ENCODE data around the gene PRCC.

Gene PRCC

DNA sequence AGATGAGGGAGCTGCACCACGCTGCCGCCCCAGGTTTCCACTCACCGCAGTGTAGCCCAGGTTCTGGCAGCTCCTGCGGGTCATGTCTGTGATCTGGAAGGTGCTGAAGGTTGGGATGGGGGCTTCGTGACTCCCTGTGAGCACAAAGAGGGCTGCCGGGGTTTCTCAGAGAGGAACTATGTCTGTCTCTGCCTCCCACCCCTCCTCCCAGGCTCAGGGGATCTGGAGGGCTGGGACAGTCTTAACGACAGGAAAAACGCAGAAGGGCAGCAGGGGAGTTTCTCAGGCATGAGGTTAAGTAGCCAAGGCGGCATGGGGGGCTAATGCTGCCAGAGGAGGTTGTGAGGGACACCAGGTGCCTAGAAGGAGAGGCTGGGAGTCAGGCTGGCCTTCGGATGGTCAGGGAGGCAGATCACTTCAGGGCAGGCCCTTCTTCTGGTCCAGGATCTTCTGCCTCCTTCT is 48.7 kb downstream of the PRCC start:
- peak; percentile 17 for DNase-seq

DNA sequence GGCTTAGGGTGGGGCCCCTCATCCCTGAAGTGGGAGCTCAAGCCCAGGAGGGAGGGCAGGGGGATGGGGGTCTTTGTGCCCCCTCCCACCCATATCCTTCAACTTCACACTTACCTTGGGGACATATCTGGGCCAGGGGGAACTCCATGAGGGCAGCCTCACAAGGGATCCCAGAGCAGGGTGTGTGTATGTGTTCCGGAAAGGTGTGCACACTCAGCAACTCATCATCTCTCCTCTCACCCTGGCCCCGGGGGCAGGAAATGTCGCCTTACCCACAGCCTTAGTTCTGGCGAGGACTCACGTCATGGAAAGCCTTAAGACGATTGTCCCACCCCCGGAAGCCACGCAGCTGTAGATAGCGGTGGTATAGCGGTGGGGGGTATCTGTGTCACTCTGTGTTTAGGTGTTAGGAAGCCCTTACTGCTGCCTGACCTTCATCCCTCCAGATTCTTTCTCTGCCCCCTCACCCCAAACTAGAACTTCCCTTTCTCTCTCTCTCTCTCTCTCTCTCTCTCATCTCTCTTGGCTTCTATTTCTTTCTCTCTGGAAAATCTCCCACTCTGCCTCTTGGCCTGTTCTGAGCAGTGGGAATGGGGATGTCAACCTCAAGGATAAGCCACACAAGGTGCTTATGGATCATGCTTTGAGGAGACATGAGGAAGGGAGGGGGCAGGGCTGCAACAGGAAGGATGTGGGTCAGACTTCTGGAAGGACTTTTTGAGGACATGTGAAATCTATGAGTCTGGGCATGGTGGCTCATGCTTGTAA is 49.4 kb downstream of the PRCC start, which contains the start of gene SH2D2A:
Gene SH2D2A (minus strand): TSS at position 288 of the 768 bp plus-strand sequence. CDS start 140 bp downstream, at position 148.
- peak; percentile 46 for DNase-seq

DNA sequence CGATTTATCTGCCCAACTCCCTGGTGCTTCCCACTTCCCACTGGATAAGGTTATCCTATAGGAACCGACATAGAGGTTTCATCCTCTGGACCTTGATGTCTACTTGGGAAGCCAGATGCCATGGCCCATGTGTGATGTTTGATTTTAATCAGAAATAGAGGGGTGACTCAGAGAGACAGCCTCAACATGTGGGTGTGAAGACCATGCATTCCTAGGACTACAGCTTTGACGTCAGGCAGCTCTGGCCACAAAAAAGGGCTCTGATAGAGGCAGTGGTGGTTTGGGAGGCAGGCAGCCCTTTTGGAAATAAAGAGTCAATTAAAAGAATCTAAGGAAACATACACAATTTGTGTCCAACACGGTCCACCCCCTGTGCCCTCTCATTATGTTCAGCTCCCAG is 54.5 kb downstream of the PRCC start:
- DNase-seq = no peak

DNA sequence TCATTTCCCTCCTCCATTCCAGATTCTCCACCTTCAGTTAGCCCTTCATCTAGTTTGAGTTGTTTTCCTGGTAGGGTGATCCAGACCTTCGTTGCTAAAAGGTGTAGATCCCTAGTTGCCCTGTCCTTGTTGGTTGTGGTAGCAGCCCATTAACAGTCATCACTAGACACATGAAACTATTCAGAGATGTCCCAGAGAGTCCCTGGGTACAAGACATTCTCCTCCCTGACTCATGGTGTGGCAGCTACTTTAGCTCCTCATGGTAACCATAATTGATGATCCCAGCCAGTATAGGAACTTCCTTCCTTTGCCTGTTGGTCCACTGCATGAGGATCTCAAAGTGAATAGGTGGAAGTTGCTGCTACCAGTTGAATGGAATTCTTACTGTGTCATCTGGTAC is 55.3 kb downstream of the PRCC start:
- no peak for DNase-seq

DNA sequence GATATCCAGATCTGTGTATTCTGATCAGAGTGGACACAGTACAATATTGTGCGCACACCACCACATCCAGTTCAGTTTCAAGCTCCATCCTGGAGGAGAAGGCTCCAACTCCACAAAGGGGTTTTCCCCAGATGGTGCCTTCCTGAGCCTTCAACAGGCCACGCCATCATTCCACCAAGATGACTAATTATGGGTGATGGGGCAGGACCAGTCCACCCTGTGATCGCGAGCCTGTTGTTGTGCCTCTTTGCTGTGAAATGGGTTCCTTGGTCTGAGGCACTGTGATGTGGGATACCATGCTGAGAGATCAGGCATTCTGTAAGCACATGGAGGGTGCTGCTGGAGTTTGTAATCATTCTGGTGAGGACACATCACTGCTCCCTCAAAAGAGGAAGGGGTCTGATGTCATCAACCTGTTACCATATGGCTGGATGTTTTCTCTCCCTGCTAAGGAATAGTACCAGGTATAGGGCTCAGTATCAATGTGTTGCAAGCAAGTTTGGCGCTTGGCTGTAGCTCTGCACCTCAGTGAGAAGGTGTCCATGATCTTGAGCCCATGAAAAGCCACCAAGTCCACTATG is 56.0 kb downstream of the PRCC start:
- DNase-seq = no peak

DNA sequence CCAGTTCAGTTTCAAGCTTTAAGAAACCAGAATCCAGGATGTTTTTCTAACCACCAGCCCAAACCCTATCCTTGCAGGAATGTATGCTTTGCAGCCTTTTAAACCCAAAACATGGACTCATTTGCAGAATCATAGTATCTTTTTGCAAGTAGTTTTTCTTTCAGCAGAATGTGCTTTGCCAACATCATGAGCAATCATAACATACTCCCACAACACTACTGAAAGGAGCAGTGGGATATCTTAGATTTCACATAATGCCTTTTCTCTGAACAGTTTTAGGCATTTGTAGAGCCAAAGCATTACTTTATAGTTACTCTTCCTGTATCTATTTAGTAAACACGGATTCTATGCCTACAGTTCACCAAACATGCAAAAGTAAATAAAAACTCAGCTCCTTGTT is 59.3 kb downstream of the PRCC start:
- DNase-seq = no peak

DNA sequence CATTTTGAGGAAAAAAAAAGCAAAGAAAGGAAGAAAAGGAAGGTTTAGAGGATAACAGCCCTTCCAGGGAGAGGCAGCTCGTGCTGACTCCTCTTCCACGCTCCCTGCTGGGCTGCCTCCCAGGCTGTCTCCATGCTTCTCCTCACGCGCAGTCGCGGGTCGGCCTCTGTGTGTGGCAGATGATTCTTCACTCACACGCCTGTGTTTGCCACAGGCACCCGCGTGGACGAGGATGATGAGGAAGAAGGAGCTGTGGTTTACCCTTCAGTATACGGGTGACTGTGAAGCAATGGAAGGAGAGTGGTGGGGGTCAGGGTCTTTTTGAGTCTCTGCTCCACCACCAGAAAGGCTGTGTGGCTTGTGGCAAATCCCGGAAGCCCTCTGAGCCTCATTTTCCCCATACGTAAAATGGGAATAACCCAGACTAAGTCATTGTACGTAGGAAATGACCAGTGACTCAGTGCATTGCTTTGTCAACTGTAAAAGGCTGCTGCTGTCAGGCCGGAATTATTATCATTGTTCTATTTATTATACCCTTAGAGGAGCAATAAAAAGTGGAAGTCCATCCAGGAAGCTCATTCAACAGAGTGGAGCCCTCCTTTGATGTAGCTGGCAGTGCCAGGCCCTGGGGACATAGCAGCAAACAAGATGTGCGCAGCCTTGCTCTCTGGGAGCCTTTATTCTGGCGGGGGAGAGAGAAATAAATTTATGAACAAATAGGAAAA is 61.2 kb downstream of the PRCC start:
- DNase-seq = no peak

DNA sequence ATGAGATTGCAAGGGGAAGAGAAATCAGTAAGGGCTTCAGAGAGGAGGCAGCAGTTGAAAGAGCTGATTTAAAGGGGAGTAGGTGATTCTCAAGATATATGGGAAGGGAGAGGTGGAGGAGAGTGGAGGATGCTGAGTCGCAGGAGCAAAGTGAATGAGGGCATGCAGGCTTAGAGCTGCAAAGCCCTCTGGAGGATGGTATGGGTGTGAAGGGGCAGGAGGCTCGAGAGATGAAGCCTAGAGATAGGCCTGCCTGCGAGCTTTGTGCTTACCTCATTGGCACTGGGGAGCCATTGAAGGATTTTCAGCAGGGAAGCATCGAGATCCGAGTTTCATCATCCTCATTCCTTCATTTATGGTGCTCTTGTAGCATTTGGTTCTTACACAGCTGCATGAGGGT is 65.1 kb downstream of the PRCC start:
- DNase-seq = no peak

DNA sequence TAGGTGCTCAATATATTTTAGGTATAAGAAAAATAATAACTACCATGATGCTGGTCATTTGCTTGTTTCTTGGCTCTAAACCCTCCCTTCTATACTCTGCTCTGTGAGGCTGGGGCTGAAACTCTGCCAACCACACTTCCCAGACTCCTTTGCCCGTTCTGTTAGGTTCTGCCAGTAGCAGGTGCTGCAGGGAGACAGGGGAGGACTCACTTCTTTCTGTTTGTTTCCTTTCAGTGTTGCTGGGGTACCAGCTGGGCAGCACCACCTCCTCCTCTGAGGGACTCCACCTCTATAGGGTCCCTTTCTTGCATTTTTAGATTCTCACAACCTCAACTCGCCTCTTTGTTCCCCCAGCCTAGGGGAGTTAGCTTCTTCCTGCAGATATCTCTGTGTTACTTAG is 66.3 kb downstream of the PRCC start:
- peak; percentile 23 for DNase-seq

DNA sequence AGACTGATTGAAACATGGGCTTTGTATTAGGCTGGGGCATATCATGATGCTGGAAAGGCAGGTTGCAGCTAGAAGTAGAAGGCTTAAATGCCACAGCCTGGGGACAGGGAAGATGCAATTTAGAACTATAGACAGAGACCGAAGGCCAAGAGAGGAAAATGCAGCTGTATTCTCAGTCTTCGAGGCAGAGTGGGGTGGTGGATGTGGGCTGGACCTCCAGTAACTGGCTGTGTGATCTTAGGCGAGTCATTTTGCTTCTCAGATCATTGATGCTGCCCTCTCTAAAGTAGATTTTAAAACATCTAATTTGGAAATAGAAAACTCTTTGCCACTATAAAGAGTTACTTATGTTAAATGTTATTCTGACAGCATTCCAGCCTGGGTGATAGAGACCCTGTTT is 67.0 kb downstream of the PRCC start:
- DNase-seq = no peak

DNA sequence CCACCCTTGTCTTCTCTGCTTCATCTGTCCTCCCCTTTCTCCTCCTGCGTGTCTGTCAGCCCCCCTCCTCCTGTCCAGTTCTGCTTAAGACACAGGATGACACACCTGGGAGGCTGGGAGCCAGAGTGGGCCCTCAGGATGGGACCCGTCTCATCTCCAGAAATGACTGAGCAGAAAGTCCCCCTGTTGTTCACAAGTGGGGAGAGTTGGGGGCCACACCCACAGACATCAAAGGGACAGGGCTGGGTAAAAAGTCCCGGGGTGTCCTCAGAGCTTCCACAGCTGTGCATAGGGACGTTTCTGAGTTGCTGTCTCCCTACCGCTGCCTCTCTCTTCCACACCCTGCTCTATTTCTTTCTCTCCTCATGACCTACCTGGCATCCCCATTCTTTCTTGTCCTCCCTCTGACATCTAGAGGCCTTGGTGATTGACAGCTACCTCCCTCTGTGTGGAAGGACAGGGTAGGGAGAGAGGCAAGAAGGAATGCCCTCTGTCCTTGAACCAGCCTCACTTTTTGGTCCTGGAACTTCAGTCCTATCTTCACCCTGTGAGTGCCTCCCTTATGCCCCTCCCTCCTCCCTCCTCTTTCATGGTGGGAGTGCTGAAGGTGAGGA is 68.8 kb downstream of the PRCC start:
- DNase-seq = no peak

DNA sequence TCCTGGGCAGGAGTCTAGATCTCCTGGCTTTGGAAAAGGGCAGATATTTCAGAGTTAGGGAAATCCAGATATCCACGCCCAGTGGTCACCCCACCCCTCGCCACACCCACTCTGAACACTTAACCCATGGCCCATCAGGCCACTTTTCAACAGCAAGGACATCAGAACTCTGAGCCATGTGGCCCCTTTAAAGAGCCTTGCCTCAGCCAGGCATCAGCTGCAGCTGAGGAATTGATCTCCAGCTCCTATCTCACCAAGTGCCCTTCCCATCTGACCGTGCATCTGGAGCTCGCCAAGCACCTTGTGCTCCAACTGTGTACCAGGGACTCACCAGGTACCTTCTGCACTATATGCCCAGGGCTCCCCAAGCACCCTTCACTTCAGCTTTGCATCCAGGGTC is 69.6 kb downstream of the PRCC start:
- no peak for DNase-seq

DNA sequence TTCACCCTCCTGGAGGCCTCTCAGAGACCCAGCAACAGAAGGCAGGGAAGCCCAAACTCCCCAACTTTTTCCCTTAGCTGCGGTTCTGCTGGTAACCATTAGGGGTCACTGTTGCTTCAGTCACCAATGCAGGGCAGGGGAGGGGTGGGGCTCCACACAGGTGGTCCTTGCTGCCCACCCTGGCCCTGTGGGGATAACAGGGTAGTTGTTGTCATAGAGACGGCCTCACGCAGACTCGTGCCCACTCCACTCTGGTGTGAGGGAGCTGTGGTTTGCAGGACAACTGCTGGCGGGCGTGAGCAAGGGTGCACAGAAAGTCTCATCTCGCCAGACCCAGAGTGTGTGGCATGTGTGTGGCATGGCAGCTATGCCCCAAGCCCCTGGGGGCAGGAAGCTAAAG is 71.6 kb downstream of the PRCC start:
- no peak for DNase-seq

DNA sequence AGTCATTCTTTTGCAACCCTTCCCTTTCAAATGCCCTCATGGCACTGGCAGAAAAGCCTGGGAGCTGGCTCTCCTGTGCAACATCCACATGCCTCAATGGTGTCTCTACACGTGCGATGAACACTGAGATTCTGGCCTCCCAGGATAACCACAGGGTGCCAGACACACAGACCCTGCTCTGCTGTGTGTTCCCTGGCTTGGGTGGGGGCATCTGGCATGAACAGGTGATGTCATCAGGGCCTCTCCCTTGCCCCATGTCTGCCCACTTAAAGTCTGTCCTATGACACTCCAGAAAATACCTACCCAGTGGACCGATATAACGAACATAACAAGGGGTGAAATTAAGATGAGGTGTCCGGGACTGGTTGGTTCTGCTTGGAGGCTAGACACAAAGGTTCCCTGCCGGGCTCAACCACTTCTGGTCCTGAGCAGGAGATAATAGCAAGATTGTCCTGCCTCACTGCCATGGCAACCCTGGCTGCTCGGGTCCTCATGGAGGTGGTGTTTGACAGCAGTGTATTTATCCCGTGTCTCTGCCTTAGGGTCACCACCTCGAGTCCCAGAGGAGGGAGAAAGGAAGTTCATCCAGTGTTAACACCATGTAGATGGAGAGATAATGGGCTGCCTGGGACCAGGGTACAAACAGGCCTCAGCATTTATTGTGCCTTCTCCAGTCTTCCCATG is 72.2 kb downstream of the PRCC start:
- no peak for DNase-seq

DNA sequence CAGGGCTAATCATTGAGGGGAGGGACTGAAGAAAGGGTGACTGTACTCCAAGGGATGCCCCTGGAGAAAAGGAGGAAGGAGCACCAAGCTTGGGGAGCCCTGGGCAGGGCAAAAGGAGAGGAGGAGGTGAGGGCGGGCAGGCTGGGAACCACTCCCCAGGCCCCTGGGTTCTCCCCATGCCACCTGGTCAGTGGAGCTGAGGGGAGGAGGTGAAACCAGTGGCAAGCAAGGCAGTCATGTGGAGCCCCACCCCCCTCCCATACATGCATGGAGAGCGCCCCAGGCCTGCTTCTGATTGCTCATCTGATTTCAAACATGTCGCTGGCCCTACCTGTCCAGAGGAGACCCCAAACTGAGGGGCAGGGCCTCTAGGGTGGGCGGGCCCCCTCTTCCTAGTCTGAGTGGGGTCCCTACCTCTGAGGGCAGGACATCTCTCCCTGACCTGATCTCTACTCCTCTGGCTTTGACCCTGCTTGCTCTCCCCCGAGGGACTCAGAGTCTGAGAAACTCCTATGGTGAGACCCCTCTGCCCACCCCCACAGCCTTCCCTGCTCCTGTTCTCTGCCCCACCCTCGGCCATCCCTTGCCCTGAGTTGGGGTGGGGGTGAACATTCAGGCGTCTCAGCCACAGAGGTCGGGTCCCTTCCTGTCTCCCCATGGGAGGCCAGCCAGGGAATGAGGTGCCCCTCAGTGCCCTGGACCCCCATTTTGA is 73.0 kb downstream of the PRCC start:
- no peak for DNase-seq

DNA sequence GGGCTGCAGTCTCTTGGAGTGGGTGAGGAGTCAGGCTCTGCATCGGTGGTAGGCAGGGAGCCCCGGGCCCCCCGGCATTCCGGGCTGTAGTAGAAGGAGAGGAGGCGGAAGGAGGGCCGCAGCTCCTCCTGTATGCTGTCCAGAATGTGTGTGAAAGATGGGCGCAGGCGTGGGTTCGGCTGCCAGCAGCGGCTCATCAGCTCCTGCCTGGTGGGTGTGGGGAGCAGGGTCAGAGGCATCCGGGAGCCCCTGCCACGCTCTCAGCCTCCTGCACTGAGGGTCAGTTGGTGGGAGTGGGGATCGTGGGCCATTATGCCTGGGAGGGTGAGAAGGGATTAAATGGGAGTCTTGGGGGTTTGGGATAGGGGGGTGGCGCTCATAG is 73.6 kb downstream of the PRCC start:
- no peak for DNase-seq

DNA sequence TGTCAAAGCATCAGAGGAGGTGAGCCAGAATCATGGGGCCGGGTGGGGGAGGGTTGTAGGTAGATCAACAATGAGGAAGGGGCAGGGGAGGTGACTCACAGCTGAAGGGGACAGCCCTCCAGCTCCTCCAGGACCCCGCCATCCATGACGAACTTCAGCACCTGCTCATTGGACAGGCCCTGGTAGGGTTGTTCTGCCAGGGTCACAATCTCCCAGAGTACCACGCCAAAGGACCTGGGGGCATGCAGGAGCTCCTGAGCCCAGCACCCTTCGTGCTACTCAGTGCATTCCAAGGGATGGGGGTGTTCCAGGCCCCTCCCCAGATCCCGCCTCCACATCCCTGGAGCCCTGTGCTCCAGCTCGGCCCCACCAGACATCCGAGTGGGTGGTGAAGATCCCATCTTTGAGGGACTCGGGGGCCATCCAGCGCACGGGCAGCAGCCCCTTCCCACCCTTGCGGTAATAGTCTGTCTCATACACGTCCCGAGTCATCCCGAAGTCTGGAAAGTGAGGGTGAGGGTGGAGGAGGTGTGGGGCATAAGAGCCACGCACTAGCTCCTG is 74.0 kb downstream of the PRCC start:
- DNase-seq = no peak

DNA sequence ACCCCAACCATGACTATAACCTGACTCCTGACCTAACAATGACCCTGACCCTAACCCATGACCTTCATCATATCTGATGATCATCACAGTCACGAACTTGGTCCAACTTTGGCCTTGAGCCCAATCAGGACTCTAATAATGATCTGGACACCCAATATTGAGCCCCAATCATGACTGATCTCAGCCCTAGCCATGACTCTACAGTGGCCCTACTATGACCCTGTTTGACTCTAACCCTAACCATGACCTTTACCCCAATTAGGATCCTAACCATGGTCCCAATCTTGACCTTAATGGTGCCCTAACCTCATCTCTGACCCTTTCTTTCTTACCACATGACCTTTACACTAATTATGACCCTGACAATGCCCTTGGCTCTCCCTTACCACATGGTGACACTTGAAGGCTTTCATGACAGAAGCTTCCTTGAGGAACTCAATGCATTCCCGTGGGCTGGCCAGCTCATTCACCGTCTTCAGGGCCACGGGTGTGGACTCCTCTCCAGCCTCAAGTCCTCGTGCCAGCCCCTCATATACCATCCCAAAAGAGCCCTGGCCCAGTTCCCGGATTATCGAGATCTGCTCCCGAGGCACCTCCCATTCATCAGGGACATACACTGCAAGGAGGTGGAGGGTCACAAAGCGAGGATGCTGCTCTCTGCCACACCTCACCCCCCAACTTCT is 75.4 kb downstream of the PRCC start:
- DNase-seq = no peak

DNA sequence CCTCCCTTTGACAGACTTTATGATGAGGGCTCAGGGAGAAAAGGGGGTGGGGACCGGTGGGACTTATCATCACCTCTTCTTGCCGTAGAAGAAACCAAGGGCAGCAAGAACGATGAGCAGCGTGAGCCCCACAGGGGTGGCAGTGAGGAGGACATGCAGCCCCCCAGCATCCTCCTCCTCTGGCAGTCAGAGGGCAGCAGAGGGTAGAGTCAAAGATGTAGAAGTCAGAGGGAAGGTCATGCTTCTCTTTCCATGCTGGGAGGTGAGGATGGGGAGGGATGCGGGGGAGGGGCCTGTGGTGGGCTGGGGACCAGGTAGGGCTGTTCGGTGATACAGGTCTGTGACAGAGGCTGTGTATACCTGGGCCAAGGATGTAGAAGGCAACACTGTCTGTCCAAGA is 76.8 kb downstream of the PRCC start:
- no peak for DNase-seq

DNA sequence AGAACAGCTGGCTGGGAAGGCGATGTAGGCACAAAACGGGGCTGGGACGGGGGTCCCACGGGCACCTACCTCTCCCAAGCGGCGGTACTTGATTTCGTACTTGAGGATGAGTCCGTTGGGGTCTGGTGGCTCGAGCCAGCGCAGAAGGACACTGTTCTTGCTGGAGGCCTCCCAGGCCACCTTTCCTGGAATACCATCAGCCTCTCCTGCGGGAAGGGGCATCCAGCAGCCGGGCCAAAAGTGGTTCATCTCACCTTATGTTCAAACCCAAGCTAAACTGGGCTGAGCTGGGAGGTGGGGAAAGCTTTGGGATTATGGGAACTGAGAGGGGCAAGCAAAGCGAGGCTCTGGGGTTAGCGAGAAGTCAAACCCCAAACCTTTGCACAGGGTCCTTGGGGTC is 77.3 kb downstream of the PRCC start:
- DNase-seq = no peak

Measured in left hindlimb (tissue), 1 donor.